ENCODE results near the gene CCDC71.

Gene CCDC71

DNA sequence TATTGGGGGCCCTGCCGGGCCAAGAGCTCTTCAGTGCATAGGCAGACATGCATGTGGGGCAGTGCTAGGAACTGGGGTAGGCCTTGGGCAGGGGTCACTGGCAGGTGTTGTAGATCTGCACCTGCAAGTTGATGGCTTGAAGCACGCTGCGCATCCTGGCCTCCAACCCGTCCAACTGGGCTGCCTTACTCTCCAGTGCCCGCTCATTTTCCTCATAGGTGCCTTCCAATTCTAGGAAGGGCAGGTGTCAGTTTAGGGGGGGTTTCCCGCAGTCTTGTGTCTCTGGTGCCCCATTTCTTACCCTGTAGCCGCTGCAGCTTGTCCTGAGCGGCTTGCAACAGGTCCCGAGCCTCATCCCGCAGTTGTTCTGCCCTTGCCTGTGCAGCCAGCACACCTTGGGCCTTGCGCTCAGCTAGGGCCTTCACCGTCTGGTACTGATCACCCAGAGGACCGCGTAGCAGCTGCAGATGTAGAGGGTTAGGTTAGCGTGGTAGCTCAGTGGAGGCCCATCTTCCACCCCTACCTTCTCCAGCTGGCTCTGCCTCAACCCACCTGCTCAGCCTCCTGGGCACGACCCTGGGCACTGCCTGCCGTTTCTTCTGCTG, 44.9 kb downstream of the CCDC71 start:
- peaks cover 6% of the 10 kb centered on the region; the same call in 1 of the 2 replicates for H3K4me1 ChIP-seq (ENCODE audit: control insufficient read depth, insufficient read depth, low read length)
- POLR2A ChIA-PET: interaction anchor here (0.6 to 2.8 kb wide), 14 partner anchors 9 to 489 kb away, joined by 3 to 31 read pairs (median 4); partner anchors contain the start of genes IMPDH2, LAMB2, QARS1 and QRICH1
- peaks cover 13 to 84% of the 10 kb centered on the region in 2 experiments; a peak in 2 of 3 replicates for H3K36me3 ChIP-seq (ENCODE audit: control insufficient read depth in 2 of 2, insufficient read depth in 1 of 2, low read length in 2 of 2)
- no peak overlapping the region for H3K4me3 ChIP-seq (ENCODE audit: low read depth, low read length)
- no peaks in the 10 kb centered on the region for H3K9me3 ChIP-seq (ENCODE audit: control insufficient read depth, insufficient read depth, low read depth, low read length)
- CTCF ChIA-PET: interaction anchor here (0.8 to 1.0 kb wide), 2 partner anchors 35 to 49 kb away, joined by 3 to 4 read pairs; no protein-coding TSS in a partner anchor
- H3K27ac ChIP-seq (ENCODE audit: extremely low read depth, low read depth, low read length): peak overlapping the region; percentile 69
- TF ChIP-seq SCRT2 (tag by site-specific recombination; IDR thresholded peaks at IDR 0.05) (peak; percentile 64), ZSCAN30 (tag by site-specific recombination; IDR thresholded peaks at IDR 0.05) (no peak)

DNA sequence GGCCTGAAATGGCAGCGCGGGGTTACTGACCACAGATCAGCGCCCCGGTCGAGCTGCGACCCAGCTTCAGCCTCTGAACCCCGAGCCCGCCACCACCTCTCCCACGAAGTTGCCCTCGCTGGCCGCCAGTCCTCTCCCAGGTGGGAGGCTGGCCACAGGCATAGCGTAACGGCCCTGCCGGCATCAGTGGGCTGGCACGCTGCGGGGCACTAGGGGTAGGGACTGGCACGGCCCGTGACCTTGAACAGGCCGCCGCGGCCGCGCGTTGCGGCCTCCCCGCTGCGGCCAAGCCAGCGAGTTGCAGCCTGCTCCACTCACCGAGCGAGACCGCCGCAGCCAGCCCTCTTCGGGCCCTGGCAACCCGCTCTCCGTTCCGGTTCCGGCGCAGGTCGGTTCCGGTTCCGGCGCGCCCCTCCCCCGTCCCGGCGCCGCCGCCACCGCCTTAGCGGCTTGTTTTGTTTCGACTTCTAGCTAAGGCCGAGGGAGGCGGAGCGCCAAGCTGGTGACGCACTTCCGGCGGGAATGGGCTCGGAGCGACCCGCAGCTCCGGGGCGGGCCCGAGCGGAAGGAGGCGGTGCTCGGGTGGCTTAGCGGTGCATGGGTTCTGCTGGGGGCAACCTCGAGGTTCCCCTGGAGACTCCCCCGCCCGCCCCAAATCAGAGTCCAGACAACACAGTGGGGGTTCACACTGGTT, 45.5 kb downstream of the CCDC71 start, which contains the start of gene USP19:
Gene USP19, minus strand, starts transcription at position 386 of the 694 bp plus-strand sequence. CDS start 1,678 bp downstream, outside the sequence.
- Histone ChIP-seq H3K9me3 (ENCODE audit: control insufficient read depth, insufficient read depth, low read depth, low read length) (no peaks in the 10 kb centered on the region), H3K27ac (ENCODE audit: extremely low read depth, low read depth, low read length) (peak within 1 kb of the TSS; percentile 69), H3K4me3 (ENCODE audit: low read depth, low read length) (peak within 1 kb of the TSS; percentile 99), H3K4me1 (ENCODE audit: control insufficient read depth, insufficient read depth, low read length) (peaks cover 6% of the 10 kb centered on the region; the same call in 1 of the 2 replicates), H3K36me3 (ENCODE audit: control insufficient read depth in 2 of 2, insufficient read depth in 1 of 2, low read length in 2 of 2) (peaks cover 13 to 84% of the 10 kb centered on the region in 2 experiments; a peak in 2 of 3 replicates)
- POLR2A ChIA-PET: interaction anchor here (0.6 to 2.8 kb wide), 14 partner anchors 9 to 489 kb away, joined by 3 to 31 read pairs (median 4); partner anchors contain the start of genes IMPDH2, LAMB2, QARS1 and QRICH1
- CTCF ChIA-PET: interaction anchor here (0.8 to 1.0 kb wide), 2 partner anchors 36 to 50 kb away, joined by 3 to 4 read pairs; no protein-coding TSS in a partner anchor
- no peak for TF ChIP-seq ZNF354C (tag by site-specific recombination; IDR thresholded peaks at IDR 0.05; ENCODE audit: borderline replicate concordance, low read depth)
- TF ChIP-seq ZSCAN16 (tag by site-specific recombination; IDR thresholded peaks at IDR 0.05): no peak
- peak; percentile 64; the same call in 1 of the 2 replicates for TF ChIP-seq OVOL3 (tag by site-specific recombination; IDR thresholded peaks at IDR 0.05)
- no peak for TF ChIP-seq ZNF239 (tag by site-specific recombination; IDR thresholded peaks at IDR 0.05)
- no peak for TF ChIP-seq ZNF19 (tag by site-specific recombination; IDR thresholded peaks at IDR 0.05; ENCODE audit: low read depth)
- TF ChIP-seq ZNF510 (tag by site-specific recombination; IDR thresholded peaks at IDR 0.05; ENCODE audit: insufficient replicate concordance): no peak
- TF ChIP-seq ZNF488 (tag by site-specific recombination; IDR thresholded peaks at IDR 0.05): no peak
- TF ChIP-seq ZNF645 (tag by site-specific recombination; IDR thresholded peaks at IDR 0.05): no peak
- no peak for TF ChIP-seq ZNF433 (tag by site-specific recombination; IDR thresholded peaks at IDR 0.05; ENCODE audit: low read depth)
- no peak for TF ChIP-seq ZNF2 (tag by site-specific recombination; IDR thresholded peaks at IDR 0.05)
- no peak for TF ChIP-seq ZNF404 (tag by site-specific recombination; IDR thresholded peaks at IDR 0.05)
- no peak for TF ChIP-seq ZBTB8A (tag by site-specific recombination; IDR thresholded peaks at IDR 0.05)
- TF ChIP-seq ZNF626 (tag by site-specific recombination; IDR thresholded peaks at IDR 0.05): no peak
- no peak for TF ChIP-seq ZNF521 (tag by site-specific recombination; IDR thresholded peaks at IDR 0.05)
- TF ChIP-seq PRDM1 (tag by site-specific recombination; IDR thresholded peaks at IDR 0.05): no peak
- TF ChIP-seq ZNF677 (tag by site-specific recombination; IDR thresholded peaks at IDR 0.05): no peak
- TF ChIP-seq ZNF48 (tag by site-specific recombination; IDR thresholded peaks at IDR 0.05): no peak
- TF ChIP-seq ZNF184 (tag by site-specific recombination; IDR thresholded peaks at IDR 0.05): no peak
- peak; percentile 46; the same call in 1 of the 2 replicates for TF ChIP-seq KLF8 (tag by site-specific recombination; IDR thresholded peaks at IDR 0.05)
- TF ChIP-seq ZNF549 (tag by site-specific recombination; IDR thresholded peaks at IDR 0.05): no peak
- 0 out of 2 replicates have a peak, but pooled peaks have one; percentile 30 for TF ChIP-seq ZBTB48 (tag by site-specific recombination; IDR thresholded peaks at IDR 0.05)
- TF ChIP-seq, protein P1, sequence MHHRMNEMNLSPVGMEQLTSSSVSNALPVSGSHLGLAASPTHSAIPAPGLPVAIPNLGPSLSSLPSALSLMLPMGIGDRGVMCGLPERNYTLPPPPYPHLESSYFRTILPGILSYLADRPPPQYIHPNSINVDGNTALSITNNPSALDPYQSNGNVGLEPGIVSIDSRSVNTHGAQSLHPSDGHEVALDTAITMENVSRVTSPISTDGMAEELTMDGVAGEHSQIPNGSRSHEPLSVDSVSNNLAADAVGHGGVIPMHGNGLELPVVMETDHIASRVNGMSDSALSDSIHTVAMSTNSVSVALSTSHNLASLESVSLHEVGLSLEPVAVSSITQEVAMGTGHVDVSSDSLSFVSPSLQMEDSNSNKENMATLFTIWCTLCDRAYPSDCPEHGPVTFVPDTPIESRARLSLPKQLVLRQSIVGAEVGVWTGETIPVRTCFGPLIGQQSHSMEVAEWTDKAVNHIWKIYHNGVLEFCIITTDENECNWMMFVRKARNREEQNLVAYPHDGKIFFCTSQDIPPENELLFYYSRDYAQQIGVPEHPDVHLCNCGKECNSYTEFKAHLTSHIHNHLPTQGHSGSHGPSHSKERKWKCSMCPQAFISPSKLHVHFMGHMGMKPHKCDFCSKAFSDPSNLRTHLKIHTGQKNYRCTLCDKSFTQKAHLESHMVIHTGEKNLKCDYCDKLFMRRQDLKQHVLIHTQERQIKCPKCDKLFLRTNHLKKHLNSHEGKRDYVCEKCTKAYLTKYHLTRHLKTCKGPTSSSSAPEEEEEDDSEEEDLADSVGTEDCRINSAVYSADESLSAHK (tag by site-specific recombination; IDR thresholded peaks at IDR 0.05): no peak
- peak; percentile 59; the same call in 1 of the 2 replicates for TF ChIP-seq KLF16 (tag by site-specific recombination; IDR thresholded peaks at IDR 0.05)
- no peak for TF ChIP-seq ZNF16 (tag by site-specific recombination; IDR thresholded peaks at IDR 0.05; ENCODE audit: low read depth)
- no peak for TF ChIP-seq ZNF585B (tag by site-specific recombination; IDR thresholded peaks at IDR 0.05)
- TF ChIP-seq BCL11A (tag by site-specific recombination; IDR thresholded peaks at IDR 0.05; ENCODE audit: low read depth): no peak
- no peak for TF ChIP-seq ZNF621 (tag by site-specific recombination; IDR thresholded peaks at IDR 0.05)
- TF ChIP-seq ZBTB17 (tag by site-specific recombination; IDR thresholded peaks at IDR 0.05): peak; percentile 42; the same call in 1 of the 2 replicates
- no peak for TF ChIP-seq ZNF132 (tag by site-specific recombination; IDR thresholded peaks at IDR 0.05; ENCODE audit: borderline replicate concordance)

Measured in HEK293 (cell line).